ENCODE results near the gene EFHD1. TPM values are rescaled to one million over a fixed set of nuclear protein-coding genes. Genes with fewer than 3 reads are reported as not detected.

The EFHD1 gene
- total and polyA plus RNA-seq, 9 of the 15 experiments (the other 6 are each of a cell fraction or from before 2014, with no cell fraction given), result 0.66 to 9.1 (median 2.0) TPM

DNA sequence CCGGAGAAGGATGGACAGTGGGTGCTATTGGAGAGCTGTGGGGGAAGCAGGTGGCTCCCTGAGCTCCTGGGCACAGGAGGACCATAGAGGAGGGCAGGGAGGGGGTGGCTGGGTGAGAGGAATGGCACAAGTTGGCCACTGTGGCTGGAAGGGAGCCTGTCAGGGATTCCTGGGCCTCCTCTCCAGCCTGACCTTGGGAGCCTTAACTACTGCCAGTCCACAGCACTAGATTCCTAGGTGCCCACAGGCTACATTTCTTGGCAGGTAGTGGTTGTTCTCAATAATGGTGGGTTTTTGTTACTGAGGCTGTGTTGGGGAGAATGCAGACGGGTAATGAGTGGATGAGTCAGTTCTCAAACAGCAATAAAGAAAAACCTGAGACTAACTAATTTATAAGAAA lies 26.0 kb downstream of the EFHD1 start (continued):
- TF ChIP-seq FOXK1 (CRISPR knock-in tag; IDR thresholded peaks at IDR 0.05; ENCODE audit: borderline replicate concordance) (no peak), ZNF398 (CRISPR knock-in tag; IDR thresholded peaks at IDR 0.05) (no peak), MYC (IDR thresholded peaks at IDR 0.05; ENCODE audit: low read depth, low read length) (no peak), MYC (CRISPR knock-in tag; IDR thresholded peaks at IDR 0.05; ENCODE audit: borderline replicate concordance, low read depth) (no peak)
- TF ChIP-seq, protein P1, sequence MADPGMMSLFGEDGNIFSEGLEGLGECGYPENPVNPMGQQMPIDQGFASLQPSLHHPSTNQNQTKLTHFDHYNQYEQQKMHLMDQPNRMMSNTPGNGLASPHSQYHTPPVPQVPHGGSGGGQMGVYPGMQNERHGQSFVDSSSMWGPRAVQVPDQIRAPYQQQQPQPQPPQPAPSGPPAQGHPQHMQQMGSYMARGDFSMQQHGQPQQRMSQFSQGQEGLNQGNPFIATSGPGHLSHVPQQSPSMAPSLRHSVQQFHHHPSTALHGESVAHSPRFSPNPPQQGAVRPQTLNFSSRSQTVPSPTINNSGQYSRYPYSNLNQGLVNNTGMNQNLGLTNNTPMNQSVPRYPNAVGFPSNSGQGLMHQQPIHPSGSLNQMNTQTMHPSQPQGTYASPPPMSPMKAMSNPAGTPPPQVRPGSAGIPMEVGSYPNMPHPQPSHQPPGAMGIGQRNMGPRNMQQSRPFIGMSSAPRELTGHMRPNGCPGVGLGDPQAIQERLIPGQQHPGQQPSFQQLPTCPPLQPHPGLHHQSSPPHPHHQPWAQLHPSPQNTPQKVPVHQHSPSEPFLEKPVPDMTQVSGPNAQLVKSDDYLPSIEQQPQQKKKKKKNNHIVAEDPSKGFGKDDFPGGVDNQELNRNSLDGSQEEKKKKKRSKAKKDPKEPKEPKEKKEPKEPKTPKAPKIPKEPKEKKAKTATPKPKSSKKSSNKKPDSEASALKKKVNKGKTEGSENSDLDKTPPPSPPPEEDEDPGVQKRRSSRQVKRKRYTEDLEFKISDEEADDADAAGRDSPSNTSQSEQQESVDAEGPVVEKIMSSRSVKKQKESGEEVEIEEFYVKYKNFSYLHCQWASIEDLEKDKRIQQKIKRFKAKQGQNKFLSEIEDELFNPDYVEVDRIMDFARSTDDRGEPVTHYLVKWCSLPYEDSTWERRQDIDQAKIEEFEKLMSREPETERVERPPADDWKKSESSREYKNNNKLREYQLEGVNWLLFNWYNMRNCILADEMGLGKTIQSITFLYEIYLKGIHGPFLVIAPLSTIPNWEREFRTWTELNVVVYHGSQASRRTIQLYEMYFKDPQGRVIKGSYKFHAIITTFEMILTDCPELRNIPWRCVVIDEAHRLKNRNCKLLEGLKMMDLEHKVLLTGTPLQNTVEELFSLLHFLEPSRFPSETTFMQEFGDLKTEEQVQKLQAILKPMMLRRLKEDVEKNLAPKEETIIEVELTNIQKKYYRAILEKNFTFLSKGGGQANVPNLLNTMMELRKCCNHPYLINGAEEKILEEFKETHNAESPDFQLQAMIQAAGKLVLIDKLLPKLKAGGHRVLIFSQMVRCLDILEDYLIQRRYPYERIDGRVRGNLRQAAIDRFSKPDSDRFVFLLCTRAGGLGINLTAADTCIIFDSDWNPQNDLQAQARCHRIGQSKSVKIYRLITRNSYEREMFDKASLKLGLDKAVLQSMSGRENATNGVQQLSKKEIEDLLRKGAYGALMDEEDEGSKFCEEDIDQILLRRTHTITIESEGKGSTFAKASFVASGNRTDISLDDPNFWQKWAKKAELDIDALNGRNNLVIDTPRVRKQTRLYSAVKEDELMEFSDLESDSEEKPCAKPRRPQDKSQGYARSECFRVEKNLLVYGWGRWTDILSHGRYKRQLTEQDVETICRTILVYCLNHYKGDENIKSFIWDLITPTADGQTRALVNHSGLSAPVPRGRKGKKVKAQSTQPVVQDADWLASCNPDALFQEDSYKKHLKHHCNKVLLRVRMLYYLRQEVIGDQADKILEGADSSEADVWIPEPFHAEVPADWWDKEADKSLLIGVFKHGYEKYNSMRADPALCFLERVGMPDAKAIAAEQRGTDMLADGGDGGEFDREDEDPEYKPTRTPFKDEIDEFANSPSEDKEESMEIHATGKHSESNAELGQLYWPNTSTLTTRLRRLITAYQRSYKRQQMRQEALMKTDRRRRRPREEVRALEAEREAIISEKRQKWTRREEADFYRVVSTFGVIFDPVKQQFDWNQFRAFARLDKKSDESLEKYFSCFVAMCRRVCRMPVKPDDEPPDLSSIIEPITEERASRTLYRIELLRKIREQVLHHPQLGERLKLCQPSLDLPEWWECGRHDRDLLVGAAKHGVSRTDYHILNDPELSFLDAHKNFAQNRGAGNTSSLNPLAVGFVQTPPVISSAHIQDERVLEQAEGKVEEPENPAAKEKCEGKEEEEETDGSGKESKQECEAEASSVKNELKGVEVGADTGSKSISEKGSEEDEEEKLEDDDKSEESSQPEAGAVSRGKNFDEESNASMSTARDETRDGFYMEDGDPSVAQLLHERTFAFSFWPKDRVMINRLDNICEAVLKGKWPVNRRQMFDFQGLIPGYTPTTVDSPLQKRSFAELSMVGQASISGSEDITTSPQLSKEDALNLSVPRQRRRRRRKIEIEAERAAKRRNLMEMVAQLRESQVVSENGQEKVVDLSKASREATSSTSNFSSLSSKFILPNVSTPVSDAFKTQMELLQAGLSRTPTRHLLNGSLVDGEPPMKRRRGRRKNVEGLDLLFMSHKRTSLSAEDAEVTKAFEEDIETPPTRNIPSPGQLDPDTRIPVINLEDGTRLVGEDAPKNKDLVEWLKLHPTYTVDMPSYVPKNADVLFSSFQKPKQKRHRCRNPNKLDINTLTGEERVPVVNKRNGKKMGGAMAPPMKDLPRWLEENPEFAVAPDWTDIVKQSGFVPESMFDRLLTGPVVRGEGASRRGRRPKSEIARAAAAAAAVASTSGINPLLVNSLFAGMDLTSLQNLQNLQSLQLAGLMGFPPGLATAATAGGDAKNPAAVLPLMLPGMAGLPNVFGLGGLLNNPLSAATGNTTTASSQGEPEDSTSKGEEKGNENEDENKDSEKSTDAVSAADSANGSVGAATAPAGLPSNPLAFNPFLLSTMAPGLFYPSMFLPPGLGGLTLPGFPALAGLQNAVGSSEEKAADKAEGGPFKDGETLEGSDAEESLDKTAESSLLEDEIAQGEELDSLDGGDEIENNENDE (IDR thresholded peaks at IDR 0.05; ENCODE audit: low read depth, low read length), result no peak
- TF ChIP-seq, protein P2, sequence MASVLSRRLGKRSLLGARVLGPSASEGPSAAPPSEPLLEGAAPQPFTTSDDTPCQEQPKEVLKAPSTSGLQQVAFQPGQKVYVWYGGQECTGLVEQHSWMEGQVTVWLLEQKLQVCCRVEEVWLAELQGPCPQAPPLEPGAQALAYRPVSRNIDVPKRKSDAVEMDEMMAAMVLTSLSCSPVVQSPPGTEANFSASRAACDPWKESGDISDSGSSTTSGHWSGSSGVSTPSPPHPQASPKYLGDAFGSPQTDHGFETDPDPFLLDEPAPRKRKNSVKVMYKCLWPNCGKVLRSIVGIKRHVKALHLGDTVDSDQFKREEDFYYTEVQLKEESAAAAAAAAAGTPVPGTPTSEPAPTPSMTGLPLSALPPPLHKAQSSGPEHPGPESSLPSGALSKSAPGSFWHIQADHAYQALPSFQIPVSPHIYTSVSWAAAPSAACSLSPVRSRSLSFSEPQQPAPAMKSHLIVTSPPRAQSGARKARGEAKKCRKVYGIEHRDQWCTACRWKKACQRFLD (CRISPR knock-in tag; IDR thresholded peaks at IDR 0.05), result no peak

All from K562 (cell line).